Measurements from ENCODE around the gene CPLX1.

CPLX1 gene

GRCh38 chr4:864456-865120, 38.7 kb upstream of the CPLX1 start:
- TF ChIP-seq, protein P1, sequence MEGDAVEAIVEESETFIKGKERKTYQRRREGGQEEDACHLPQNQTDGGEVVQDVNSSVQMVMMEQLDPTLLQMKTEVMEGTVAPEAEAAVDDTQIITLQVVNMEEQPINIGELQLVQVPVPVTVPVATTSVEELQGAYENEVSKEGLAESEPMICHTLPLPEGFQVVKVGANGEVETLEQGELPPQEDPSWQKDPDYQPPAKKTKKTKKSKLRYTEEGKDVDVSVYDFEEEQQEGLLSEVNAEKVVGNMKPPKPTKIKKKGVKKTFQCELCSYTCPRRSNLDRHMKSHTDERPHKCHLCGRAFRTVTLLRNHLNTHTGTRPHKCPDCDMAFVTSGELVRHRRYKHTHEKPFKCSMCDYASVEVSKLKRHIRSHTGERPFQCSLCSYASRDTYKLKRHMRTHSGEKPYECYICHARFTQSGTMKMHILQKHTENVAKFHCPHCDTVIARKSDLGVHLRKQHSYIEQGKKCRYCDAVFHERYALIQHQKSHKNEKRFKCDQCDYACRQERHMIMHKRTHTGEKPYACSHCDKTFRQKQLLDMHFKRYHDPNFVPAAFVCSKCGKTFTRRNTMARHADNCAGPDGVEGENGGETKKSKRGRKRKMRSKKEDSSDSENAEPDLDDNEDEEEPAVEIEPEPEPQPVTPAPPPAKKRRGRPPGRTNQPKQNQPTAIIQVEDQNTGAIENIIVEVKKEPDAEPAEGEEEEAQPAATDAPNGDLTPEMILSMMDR (IDR thresholded peaks at IDR 0.05; ENCODE audit: borderline replicate concordance, insufficient read depth, low read depth, low read length): no peak
- no peak overlapping the region for H3K4me3 ChIP-seq (ENCODE audit: low read depth, low read length)

GRCh38 chr4:860561-860960, 34.6 kb upstream of the CPLX1 start:
- no peak overlapping the region for H3K4me3 ChIP-seq (ENCODE audit: low read depth, low read length)
- TF ChIP-seq, protein P1 (IDR thresholded peaks at IDR 0.05; ENCODE audit: borderline replicate concordance, insufficient read depth, low read depth, low read length): no peak

DNA sequence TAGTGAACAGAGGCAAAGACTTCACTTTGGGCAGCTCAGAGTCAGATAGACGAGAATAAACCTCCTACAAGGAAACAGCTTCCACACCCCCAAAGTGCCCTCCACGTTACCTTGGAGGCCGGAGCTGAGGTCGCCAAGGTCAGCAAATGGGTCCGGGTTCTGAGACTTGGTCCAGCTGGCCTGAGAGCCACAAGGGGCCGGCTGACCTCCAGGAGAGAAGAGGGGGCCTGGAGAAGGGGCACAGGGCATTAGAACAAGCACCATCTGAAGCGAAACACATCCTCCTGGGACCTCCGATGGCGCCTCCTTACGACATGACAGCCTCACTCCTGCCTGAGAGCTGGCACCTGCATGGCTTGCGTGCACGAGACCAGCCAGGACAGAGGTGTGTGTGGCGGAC, 33.6 kb upstream of the CPLX1 start:
- TF ChIP-seq, protein P1 (IDR thresholded peaks at IDR 0.05; ENCODE audit: borderline replicate concordance, insufficient read depth, low read depth, low read length): no peak
- no peak overlapping the region for H3K4me3 ChIP-seq (ENCODE audit: low read depth, low read length)

- TF ChIP-seq, protein P1 (IDR thresholded peaks at IDR 0.05; ENCODE audit: borderline replicate concordance, insufficient read depth, low read depth, low read length): no peak
- no peak overlapping the region for H3K4me3 ChIP-seq (ENCODE audit: low read depth, low read length)
These were observed 33.0 kb upstream of the CPLX1 start for GRCh38 chr4:858831-859451.

- TF ChIP-seq, protein P1 (IDR thresholded peaks at IDR 0.05; ENCODE audit: borderline replicate concordance, insufficient read depth, low read depth, low read length): no peak
- H3K4me3 ChIP-seq (ENCODE audit: low read depth, low read length): no peak overlapping the region
These were observed 32.1 kb upstream of the CPLX1 start for GRCh38 chr4:858041-858481.

- TF ChIP-seq, protein P1 (IDR thresholded peaks at IDR 0.05; ENCODE audit: borderline replicate concordance, insufficient read depth, low read depth, low read length): no peak
These were observed 31.5 kb upstream of the CPLX1 start for GRCh38 chr4:857461-857860.

More at GRCh38 chr4:857461-857860, 31.5 kb upstream of the CPLX1 start:
- no peak overlapping the region for H3K4me3 ChIP-seq (ENCODE audit: low read depth, low read length)
